Mucosa of rectum (tissue), 2 donors: ENCODE measurements around the gene CTNND2.

Experiments used
- H3K27ac ChIP-seq, 2 donors: one replicate each; pipeline ENCODE4 v1.7.0; 2013; ENCODE audit warnings: inconsistent platforms in 2 of 2, low read depth in 2 of 2, low read length in 2 of 2
- H3K27me3 ChIP-seq, 2 donors: one replicate each; pipeline ENCODE4 v1.7.0; 2013; ENCODE audit warnings: low read length in 2 of 2; ENCODE audit not compliant: control insufficient read depth in 2 of 2, insufficient read depth in 2 of 2
- H3K36me3 ChIP-seq, 2 donors: one replicate each; pipeline ENCODE4 v1.7.0; 2013; ENCODE audit warnings: low read length in 2 of 2; ENCODE audit not compliant: control insufficient read depth in 2 of 2, insufficient read depth in 2 of 2
- H3K4me1 ChIP-seq, 2 donors: one replicate each; pipeline ENCODE4 v1.7.0; 2013; ENCODE audit warnings: low read length in 2 of 2, mild to moderate bottlenecking in 1 of 2; ENCODE audit not compliant: control insufficient read depth in 2 of 2, insufficient read depth in 2 of 2
- H3K4me3 ChIP-seq, 2 donors: one replicate each; pipeline ENCODE4 v1.7.0; 2013; ENCODE audit warnings: low read length in 2 of 2
- H3K9ac ChIP-seq, 2 donors: one replicate each; pipeline ENCODE4 v1.7.0; 2013; ENCODE audit warnings: low read length in 2 of 2, low read depth in 1 of 2, mild to moderate bottlenecking in 1 of 2
- H3K9me3 ChIP-seq, 2 donors: one replicate each; pipeline ENCODE4 v1.7.0; 2013; ENCODE audit warnings: low read length in 2 of 2; ENCODE audit not compliant: control insufficient read depth in 2 of 2
- donor health status: healthy.
- donor health status: Normal muscosa, but diverticular disease.

The CTNND2 gene

DNA sequence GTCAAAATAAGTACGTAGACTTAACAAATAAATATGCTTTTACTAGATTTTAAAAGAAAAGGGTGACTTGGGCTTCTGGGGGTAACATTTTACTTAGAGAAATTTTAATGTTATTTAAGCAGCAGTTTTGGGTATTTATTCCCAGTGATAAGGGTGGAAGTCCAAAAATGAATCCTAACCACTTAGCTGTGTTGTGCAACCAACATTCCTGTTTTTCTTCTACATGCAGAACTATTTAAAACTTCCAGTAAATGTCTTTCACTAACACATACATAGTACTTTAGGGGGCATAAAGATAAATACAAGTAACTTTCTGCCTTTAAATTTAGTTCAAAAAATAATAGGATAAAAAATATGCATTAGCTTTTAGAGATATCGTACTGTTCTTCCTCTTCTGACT is 436.7 kb downstream of the CTNND2 start:
- no peak overlapping the region for H3K27ac ChIP-seq

DNA sequence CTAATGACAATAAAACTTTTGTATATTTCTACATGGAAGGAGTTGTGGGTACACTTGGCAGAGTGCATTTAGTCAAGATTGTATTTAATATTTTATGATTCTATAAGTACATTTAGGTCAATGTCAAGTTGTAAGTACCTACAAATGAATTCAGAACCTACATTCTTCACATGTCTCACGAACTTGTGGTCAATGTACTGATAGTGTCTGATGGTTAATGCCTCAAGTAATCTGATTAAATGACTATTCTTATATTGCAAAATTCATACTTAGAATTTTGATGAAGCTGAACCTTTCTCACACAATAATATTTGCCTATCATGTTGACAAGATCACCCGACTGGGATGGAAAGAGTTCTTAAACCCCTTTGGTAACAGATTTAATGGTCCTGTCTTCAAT is 444.5 kb downstream of the CTNND2 start:
- H3K4me1 ChIP-seq, result no peaks in the 10 kb centered on the region
- H3K36me3 ChIP-seq, result no peaks in the 10 kb centered on the region
- H3K9ac ChIP-seq, result no peak overlapping the region
- H3K27me3 ChIP-seq, result no peaks in the 10 kb centered on the region
- no peak overlapping the region for H3K4me3 ChIP-seq
- no peak overlapping the region for H3K27ac ChIP-seq
- no peaks in the 10 kb centered on the region for H3K9me3 ChIP-seq

More for the DNA sequence above, 436.7 kb downstream of the CTNND2 start:
- no peaks in the 10 kb centered on the region for H3K4me1 ChIP-seq
- no peaks in the 10 kb centered on the region for H3K36me3 ChIP-seq
- no peak overlapping the region for H3K9ac ChIP-seq
- no peak overlapping the region for H3K4me3 ChIP-seq
- H3K9me3 ChIP-seq, result no peaks in the 10 kb centered on the region
- H3K27me3 ChIP-seq, result no peaks in the 10 kb centered on the region

DNA sequence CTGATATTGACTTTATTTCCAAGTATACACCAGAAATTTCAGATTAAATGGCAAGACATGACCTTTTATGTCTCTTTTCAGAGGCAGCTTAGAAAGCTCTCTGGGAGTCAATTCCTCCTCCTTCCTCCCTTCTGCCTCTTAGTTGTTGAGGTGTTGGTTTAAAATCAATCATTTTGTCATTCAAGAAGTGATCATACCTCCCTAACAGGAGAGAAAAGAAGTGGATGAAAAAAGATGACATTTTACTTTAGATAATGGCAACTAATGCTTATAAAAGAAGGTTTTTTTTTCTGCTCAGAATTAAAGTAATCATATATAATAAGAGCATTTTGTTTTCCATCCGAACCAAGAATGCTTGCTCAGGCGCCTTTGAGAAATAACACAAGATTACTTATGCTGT is 448.7 kb downstream of the CTNND2 start:
- Histone ChIP-seq H3K36me3 (no peaks in the 10 kb centered on the region), H3K27me3 (no peaks in the 10 kb centered on the region), H3K4me3 (no peak overlapping the region), H3K9ac (no peak overlapping the region), H3K4me1 (no peaks in the 10 kb centered on the region), H3K9me3 (no peaks in the 10 kb centered on the region), H3K27ac (no peak overlapping the region)

DNA sequence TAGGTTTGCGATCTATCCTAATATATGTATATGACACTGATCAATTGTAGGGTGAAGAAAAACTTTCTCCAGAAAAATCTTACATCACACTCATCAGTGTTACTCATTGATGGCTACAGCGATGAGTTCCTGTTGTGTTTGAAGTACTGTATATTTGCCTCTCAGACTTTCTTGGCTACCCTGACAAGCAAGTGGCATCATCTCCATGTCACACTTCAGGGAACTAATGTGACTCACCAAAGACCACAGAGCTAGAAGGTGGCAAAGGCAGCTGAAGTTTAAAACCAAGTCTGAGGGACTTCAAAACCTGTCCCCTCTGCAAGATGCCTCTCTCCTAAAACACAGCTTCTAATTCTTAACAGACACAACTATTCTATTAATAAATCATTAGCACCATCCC is 451.4 kb downstream of the CTNND2 start:
- H3K9ac ChIP-seq, result no peak overlapping the region
- no peaks in the 10 kb centered on the region for H3K36me3 ChIP-seq

DNA sequence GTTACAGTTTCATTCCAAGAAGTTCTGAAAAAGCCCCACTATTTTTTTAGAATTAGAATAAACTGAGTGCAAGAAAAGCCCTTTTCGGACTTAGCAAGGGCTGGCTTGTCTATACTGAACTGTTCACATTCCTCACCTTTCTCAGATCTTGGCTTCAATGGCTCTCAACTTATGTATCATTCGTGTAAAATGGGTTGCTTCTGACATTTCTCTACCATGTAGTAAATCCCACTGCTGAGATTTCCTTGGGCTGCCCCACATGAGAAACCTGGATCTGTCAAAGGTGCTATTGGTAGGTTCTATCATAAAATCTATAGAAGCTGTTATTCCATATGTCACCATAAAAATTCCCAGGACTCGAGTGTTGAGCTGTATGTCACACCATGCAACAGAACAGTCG is 454.3 kb downstream of the CTNND2 start:
- Histone ChIP-seq H3K9me3 (no peaks in the 10 kb centered on the region), H3K27ac (no peak overlapping the region), H3K4me1 (no peaks in the 10 kb centered on the region), H3K4me3 (no peak overlapping the region), H3K36me3 (no peaks in the 10 kb centered on the region), H3K9ac (no peak overlapping the region), H3K27me3 (no peaks in the 10 kb centered on the region)

More for the DNA sequence above, 451.4 kb downstream of the CTNND2 start:
- no peaks in the 10 kb centered on the region for H3K4me1 ChIP-seq
- no peak overlapping the region for H3K4me3 ChIP-seq
- H3K27ac ChIP-seq, result no peak overlapping the region
- H3K9me3 ChIP-seq, result no peaks in the 10 kb centered on the region
- H3K27me3 ChIP-seq, result no peaks in the 10 kb centered on the region

DNA sequence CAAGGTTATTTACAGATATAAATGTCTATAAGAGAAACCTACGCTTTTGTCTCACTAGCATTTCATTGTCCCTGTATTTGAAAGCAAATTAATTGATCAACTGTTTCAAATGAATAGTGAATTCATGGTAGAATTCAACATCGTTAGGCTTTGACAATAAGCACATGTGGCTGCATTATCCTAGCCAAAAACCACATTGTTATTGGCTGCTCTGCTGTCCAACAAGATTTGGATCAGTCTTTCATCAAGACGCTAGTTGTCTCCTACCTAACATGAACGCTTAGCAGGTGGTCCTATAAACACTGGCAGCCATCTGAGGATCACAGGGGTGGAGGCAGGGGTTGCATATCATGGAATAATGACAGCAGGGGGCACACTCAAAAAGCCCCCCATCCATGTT is 455.0 kb downstream of the CTNND2 start:
- Histone ChIP-seq H3K36me3 (no peaks in the 10 kb centered on the region), H3K27ac (no peak overlapping the region), H3K4me3 (no peak overlapping the region), H3K27me3 (no peaks in the 10 kb centered on the region), H3K9ac (no peak overlapping the region), H3K4me1 (no peaks in the 10 kb centered on the region), H3K9me3 (no peaks in the 10 kb centered on the region)

DNA sequence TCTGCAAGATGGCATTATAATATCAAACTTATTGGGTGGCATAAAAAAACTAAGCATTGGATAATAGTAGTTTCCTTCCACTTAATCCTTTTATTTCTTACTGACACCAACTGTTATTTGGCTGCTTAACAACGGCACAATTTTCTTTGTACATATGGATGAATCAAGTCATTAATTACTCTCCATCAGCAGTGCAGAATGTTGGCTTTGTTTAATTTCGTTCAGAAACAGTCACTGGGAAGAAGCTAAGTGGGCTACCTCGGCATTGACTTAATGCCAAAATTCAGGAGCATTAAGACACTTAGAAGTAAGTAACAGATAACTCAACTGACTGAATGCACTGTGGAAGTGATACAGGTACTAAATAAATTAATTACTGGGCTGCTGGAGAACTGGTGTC is 460.4 kb downstream of the CTNND2 start:
- no peaks in the 10 kb centered on the region for H3K9me3 ChIP-seq
- H3K36me3 ChIP-seq, result no peaks in the 10 kb centered on the region
- H3K4me1 ChIP-seq, result no peaks in the 10 kb centered on the region
- H3K27ac ChIP-seq, result no peak overlapping the region
- H3K4me3 ChIP-seq, result no peak overlapping the region
- no peaks in the 10 kb centered on the region for H3K27me3 ChIP-seq
- no peak overlapping the region for H3K9ac ChIP-seq

DNA sequence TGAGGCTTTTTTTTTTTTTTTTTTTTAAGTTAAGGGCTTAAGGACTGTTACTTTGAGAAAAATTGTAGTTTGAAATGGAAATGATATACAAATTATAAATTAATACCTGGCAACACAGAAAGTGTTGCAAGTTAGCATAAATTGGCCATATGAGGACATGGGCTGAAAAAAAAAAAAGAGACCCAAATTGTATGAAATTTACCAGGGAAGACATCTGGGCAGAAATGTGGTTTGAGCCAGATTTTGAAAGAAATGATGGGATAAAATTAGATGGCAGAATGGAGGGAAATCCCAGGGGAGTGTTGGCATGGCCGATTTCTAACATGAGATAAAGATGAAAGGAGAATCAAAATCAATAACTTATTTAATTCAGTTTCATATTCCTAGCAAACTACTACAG is 472.1 kb downstream of the CTNND2 start:
- H3K4me3 ChIP-seq, result no peak overlapping the region
- H3K36me3 ChIP-seq, result no peaks in the 10 kb centered on the region
- H3K4me1 ChIP-seq, result no peaks in the 10 kb centered on the region
- H3K27ac ChIP-seq, result no peak overlapping the region
- H3K9ac ChIP-seq, result no peak overlapping the region
- no peaks in the 10 kb centered on the region for H3K9me3 ChIP-seq
- no peaks in the 10 kb centered on the region for H3K27me3 ChIP-seq

DNA sequence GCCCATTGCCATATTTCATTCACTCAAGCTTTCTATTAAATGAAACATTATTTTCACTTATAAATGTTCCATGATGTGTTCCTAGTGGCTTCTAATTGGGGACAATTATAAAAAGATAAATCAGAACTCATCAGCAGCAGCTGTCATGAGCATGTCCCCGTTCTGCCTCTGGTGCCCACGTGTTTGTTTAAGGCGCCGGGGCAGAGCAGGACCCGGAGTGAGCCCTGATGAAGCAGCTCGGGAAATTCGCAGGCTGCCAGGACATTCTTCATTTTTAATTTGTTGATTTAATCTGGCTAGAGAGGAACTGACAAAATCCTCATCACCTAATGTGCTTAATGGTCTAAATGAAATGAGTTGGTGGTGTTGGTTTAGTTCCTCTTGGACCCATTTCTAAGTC is 475.0 kb downstream of the CTNND2 start:
- no peaks in the 10 kb centered on the region for H3K4me1 ChIP-seq
- no peaks in the 10 kb centered on the region for H3K27me3 ChIP-seq
- no peak overlapping the region for H3K4me3 ChIP-seq
- H3K36me3 ChIP-seq, result no peaks in the 10 kb centered on the region
- H3K27ac ChIP-seq, result no peak overlapping the region
- no peaks in the 10 kb centered on the region for H3K9me3 ChIP-seq
- H3K9ac ChIP-seq, result no peak overlapping the region

DNA sequence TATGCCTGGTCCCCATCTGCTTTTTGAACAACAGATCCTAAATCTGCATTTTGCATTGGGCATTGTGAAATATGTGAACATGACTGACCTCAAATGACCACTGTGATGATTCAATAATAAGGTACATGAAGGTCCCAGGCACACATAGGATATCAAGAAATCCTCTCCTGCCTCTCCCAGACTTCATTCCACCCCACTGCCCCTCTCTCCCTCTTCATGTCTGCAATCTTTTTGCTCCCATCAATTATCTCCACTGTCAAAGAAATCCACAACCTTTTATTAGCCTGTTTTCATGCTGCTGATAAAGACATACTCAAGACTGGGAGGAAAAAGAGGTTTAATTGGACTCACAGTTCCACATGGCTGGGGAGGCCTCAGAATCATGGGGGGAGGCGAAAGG is 476.7 kb downstream of the CTNND2 start:
- H3K4me1 ChIP-seq, result no peaks in the 10 kb centered on the region
- no peak overlapping the region for H3K4me3 ChIP-seq
- H3K36me3 ChIP-seq, result no peaks in the 10 kb centered on the region
- no peaks in the 10 kb centered on the region for H3K9me3 ChIP-seq
- no peak overlapping the region for H3K27ac ChIP-seq
- H3K9ac ChIP-seq, result no peak overlapping the region
- H3K27me3 ChIP-seq, result no peaks in the 10 kb centered on the region

DNA sequence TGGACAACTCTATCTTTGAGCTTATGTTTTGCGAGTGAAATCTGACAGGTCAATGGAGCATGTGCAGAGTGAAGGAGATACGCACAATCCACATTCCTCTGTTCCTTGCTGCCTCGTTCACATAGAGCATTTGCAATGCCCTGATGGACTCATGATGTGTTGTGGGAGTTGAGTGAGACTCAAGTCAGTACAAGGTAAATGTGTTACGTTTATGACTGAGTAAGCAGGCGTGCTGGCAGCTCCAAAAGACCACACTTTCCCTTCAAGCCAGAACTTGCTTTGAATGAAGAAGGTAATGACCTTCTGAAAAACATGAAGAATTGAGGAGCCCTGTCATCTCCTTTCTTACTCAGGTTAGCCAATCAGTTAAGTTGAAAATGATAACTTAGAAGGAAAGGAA is 477.8 kb downstream of the CTNND2 start:
- H3K36me3 ChIP-seq, result no peaks in the 10 kb centered on the region
- H3K9ac ChIP-seq, result no peak overlapping the region
- no peaks in the 10 kb centered on the region for H3K27me3 ChIP-seq
- H3K4me1 ChIP-seq, result no peaks in the 10 kb centered on the region
- no peak overlapping the region for H3K4me3 ChIP-seq
- H3K9me3 ChIP-seq, result no peaks in the 10 kb centered on the region
- H3K27ac ChIP-seq, result no peak overlapping the region
